ENCODE measurements around the gene CCSER1. TPM values are rescaled to one million over a fixed set of nuclear protein-coding genes. Genes with fewer than 3 reads are reported as not detected.

CCSER1 gene
- total RNA-seq, 2 experiments from 2014 or later: not detected

- Mint-ChIP-seq H3K9me3 (peaks cover 8% of the 10 kb centered on the region), H3K4me3 (no peak overlapping the region), H3K4me1 (ENCODE audit: low read depth) (no peaks in the 10 kb centered on the region), H3K36me3 (ENCODE audit: low read depth) (no peaks in the 10 kb centered on the region), H3K27me3 (no peaks in the 10 kb centered on the region), H3K27ac (no peak overlapping the region)
- no peak for TF ChIP-seq CTCF (IDR thresholded peaks at IDR 0.05)
- intact Hi-C loops (cut with micrococcal nuclease): no loop called here
- no peak for ATAC-seq
- POLR2A ChIA-PET: no interaction called here
- no peak for DNase-seq
- CTCF ChIA-PET: no interaction called here
Measured at GRCh38 chr4:91298156-91298700, 1171.0 kb downstream of the CCSER1 start.

GRCh38 chr4:91298824-91299223, 1171.6 kb downstream of the CCSER1 start:
- Mint-ChIP-seq H3K9me3 (peaks cover 8% of the 10 kb centered on the region), H3K4me1 (ENCODE audit: low read depth) (no peaks in the 10 kb centered on the region), H3K27me3 (no peaks in the 10 kb centered on the region), H3K36me3 (ENCODE audit: low read depth) (no peaks in the 10 kb centered on the region), H3K4me3 (no peak overlapping the region), H3K27ac (no peak overlapping the region)
- CTCF ChIA-PET: no interaction called here
- intact Hi-C loops (cut with micrococcal nuclease): no loop called here
- POLR2A ChIA-PET: no interaction called here
- TF ChIP-seq CTCF (IDR thresholded peaks at IDR 0.05): no peak
- DNase-seq (no peak), ATAC-seq (no peak)

GRCh38 chr4:91302120-91302519, 1174.9 kb downstream of the CCSER1 start:
- H3K9me3 Mint-ChIP-seq: peaks cover 8% of the 10 kb centered on the region
- no peaks in the 10 kb centered on the region for H3K4me1 Mint-ChIP-seq (ENCODE audit: low read depth)
- DNase-seq (no peak), ATAC-seq (no peak)
- POLR2A ChIA-PET: no interaction called here
- intact Hi-C loops (cut with micrococcal nuclease): no loop called here
- H3K36me3 Mint-ChIP-seq (ENCODE audit: low read depth): no peaks in the 10 kb centered on the region
- no peak for TF ChIP-seq CTCF (IDR thresholded peaks at IDR 0.05)
- no peak overlapping the region for H3K4me3 Mint-ChIP-seq
- no peaks in the 10 kb centered on the region for H3K27me3 Mint-ChIP-seq
- H3K27ac Mint-ChIP-seq: no peak overlapping the region
- CTCF ChIA-PET: no interaction called here

DNA sequence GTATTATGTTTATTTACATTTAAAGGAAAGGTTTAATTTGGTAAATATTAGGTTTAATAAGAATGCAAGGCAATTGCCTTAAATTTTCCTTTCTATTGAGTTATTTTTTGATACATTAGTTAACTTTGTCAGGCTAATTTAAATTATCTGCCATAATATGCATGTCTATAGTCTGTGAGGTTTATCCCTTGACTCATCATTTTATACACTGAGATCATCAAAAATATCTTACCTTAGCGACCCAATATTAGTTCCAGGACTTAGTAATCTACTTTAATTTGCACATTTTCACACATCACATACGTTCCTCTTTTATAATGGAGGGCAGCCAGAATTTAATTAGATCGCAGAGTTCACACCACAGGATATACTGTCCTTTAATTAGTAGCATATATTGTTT, 1177.1 kb downstream of the CCSER1 start:
- POLR2A ChIA-PET: no interaction called here
- no peak for ATAC-seq
- H3K36me3 Mint-ChIP-seq (ENCODE audit: low read depth): no peaks in the 10 kb centered on the region

DNA sequence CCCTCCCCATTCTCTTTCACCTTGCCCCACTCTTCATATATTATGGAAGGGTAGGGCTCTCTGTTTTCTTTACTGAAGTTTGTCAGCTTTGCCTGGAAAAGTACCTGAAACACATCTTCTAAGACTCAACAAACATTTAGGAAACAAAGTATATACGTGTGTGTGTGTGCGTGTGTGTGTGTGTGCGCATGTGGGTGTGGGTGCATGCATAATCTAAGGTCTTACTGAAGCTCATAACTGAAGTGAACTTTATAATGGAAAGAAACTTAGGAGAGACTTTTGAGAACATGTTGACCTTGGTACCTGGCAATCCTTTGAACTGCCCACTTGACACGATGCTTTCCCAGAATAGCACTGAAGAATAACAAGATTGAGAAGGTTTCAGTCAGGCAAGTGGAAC, 1190.2 kb downstream of the CCSER1 start:
- Mint-ChIP-seq H3K4me3 (no peak overlapping the region), H3K4me1 (ENCODE audit: low read depth) (no peaks in the 10 kb centered on the region), H3K36me3 (ENCODE audit: low read depth) (no peaks in the 10 kb centered on the region), H3K27ac (no peak overlapping the region), H3K27me3 (no peaks in the 10 kb centered on the region), H3K9me3 (peaks cover 13% of the 10 kb centered on the region)
- POLR2A ChIA-PET: no interaction called here
- TF ChIP-seq CTCF (IDR thresholded peaks at IDR 0.05): no peak
- DNase-seq: no peak
- ATAC-seq: no peak
- CTCF ChIA-PET: no interaction called here
- intact Hi-C loops (cut with micrococcal nuclease): no loop called here

More for the DNA sequence above, 1177.1 kb downstream of the CCSER1 start:
- H3K4me1 Mint-ChIP-seq (ENCODE audit: low read depth): no peaks in the 10 kb centered on the region
- intact Hi-C loops (cut with micrococcal nuclease): no loop called here
- H3K27me3 Mint-ChIP-seq: no peaks in the 10 kb centered on the region
- no peak for DNase-seq
- no peak overlapping the region for H3K27ac Mint-ChIP-seq
- CTCF ChIA-PET: no interaction called here
- TF ChIP-seq CTCF (IDR thresholded peaks at IDR 0.05): no peak
- peaks cover 8% of the 10 kb centered on the region for H3K9me3 Mint-ChIP-seq
- no peak overlapping the region for H3K4me3 Mint-ChIP-seq

Data from activated CD8-positive, alpha-beta T cell treated with anti-CD3 and anti-CD28 coated beads for 36 hours (primary cell).